GM18909 (cell line): ENCODE measurements around the gene GRIA4.
"Not testable (repeated sequence)": the region's sequence is repeated elsewhere in the genome, so short reads cannot be mapped to it uniquely, and the experiment has no call there.

ENCODE experiments used
- ATAC-seq: cut with Tn5 transposase; IDR thresholded peaks from one replicate; pipeline ENCODE4 v1.9.1; 2021; ENCODE audit warnings: mild to moderate bottlenecking; ENCODE audit not compliant: unreplicated experiment, poor library complexity

Gene GRIA4

DNA sequence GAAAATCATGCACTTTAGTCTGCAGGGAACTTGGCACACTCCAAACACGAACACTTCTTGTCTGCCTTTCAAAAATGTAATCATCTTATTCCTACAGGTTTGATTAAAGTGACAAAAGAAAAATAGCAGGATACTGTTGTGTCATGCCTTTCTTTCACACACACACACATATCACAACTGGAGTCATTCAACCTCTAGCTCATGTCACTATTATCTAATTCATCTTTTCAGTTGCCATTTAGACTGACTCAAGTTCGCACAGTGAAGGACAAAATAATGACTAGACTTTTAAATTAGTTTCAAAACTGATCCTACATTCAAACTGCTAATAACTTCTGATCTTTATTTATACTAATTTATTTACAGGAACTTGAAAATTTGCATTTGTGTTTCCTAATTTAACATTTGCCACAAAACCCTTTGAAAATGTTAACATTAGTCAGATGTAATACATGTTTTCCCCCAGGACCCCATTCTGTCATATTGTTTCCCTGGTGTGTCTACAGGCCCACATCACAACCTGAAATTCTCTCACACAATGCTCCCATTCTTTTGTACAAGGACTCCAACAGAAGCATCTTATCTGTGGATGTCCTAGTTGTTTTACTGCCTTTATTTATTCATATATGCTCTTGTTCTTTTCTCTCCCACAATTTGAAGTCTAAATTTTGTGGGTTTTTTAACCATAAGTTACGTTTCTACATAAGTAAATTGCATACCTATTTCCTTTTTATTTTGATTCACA lies 171.1 kb downstream of the GRIA4 start:
- ATAC-seq = no peak

DNA sequence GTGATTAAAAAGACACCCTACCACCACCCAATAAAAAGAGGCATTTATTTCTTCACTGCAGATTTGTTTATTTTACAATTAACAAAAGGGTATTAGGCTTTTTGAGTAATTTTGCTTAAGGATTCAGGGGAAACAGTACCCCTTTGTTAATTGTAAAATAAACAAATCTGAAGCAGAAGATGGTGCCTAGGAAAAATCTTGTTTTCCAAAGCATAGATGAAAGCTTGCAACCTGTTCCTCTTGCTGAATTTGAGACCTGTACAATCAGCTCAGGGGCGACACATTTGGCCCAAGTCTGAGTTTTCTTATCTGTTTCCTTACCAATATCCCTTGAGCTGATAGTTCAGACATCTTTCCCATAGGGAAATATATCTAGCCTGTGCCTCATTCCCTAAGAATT lies 171.9 kb downstream of the GRIA4 start:
- no peak for ATAC-seq

DNA sequence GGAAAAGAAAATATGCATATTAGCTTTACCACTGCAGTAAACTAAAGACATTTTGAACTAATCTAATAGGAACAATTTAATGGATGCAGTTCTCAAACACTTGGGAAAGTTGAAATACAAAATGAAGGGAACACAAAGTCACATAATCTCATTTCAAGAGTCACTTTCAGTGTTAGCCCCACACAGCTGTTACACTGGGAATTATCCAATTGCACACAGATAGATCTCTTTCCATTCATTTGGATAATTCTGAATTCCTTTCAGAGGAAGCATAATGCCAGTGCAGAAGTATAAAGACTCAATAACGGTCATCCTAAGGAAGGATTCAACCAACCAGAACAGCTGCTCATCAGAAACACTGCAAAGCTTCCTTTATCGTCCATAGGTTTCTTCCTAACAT lies 173.3 kb downstream of the GRIA4 start:
- ATAC-seq = no peak

GRCh38 chr11:105785850-105786249 lies 176.0 kb downstream of the GRIA4 start:
- ATAC-seq = not testable (repeated sequence)

DNA sequence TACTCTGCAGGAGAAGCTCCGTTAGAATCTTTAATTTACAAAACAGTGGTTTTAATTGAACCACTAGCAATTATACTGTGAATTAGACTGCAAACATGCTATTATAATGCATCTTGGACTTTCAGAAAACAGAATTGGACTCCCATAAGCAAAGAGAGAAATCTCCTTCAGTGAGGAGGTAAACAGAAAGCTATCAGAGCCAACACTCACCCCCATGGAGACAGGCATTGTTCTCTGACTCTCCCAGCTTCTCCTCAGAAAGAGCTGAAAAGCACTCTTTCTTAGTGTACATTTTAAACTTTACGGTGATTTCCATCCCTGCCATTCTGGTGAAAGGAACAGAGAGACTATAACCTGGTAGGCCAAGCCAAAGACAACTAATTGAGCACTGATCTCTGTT lies 176.9 kb downstream of the GRIA4 start:
- ATAC-seq = no peak

DNA sequence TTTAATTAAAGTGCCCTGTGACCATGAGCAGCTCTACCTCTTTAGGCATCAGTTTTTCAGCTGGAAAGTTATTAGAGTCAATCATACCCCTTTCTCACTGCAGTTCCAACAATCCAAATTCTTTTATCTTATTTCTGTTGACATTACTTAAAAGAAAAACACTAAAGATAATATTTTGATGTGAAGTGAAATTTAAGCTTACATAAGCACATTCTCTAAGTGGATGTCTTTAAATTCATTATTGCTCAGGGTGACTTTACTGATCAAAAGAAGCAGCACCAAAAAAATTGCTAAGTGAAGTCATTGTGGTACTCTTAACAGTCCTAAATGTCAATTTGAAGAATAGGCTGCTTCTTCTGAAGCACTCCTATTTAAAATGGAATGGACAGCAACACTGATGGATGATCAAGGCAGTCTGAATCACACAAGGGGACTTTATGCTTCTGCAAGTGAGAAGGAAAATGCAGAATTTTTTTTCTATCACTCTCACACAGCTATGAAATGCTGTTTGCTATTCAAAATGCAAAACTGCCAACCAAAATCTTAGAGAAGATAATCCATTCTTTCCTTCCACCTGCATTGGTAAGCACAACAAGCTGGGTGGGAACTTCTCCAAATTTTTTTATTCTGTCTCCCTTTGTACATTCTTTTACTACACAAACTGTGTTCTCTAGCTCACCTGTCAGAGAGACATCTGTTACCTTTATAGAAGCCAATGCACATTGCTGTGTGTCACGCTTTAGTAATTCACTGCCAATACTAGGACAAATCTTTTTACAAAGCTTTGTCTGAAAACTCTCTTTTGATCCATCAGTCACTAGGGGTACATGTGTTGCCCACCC lies 179.9 kb downstream of the GRIA4 start:
- ATAC-seq = no peak

DNA sequence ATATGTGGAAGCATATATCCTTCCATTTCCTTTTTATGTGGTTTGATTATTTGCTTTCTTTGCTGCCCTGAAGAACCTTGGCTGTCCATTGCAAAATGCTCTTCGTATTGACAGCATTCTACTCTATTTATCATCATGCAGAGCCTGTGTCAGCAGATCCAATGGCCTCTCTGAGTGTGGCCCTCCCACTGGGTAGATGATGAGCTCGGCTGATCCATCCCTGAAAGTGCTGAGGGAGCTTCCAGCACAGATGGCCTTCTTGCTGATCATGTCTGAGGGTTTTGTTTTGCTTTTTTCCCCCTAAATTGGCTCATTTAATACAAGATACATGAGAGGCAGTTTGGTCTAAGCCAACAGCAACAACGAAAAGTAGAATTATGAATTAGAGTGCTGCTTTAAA lies 181.0 kb downstream of the GRIA4 start:
- ATAC-seq = no peak

DNA sequence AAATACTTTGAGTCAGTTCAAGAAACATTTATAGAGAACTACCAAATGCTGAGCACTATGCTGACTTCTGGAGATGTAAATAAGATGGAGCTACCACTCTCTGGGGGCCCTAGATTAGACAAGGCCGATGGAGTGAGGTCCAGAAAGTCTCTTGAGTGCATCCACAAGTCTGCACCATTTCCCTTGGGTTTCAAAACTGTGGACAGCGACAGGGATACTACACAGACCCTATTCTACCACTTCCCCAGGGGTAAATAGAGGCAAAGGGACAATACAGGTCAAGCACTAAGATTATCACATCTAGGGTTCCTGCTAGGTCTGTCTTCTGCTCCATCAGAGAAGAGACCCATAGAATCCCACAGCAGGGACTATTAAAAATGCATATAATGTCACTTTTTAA lies 183.2 kb downstream of the GRIA4 start:
- no peak for ATAC-seq

GRCh38 chr11:105799263-105799662 lies 189.4 kb downstream of the GRIA4 start:
- ATAC-seq = no peak

DNA sequence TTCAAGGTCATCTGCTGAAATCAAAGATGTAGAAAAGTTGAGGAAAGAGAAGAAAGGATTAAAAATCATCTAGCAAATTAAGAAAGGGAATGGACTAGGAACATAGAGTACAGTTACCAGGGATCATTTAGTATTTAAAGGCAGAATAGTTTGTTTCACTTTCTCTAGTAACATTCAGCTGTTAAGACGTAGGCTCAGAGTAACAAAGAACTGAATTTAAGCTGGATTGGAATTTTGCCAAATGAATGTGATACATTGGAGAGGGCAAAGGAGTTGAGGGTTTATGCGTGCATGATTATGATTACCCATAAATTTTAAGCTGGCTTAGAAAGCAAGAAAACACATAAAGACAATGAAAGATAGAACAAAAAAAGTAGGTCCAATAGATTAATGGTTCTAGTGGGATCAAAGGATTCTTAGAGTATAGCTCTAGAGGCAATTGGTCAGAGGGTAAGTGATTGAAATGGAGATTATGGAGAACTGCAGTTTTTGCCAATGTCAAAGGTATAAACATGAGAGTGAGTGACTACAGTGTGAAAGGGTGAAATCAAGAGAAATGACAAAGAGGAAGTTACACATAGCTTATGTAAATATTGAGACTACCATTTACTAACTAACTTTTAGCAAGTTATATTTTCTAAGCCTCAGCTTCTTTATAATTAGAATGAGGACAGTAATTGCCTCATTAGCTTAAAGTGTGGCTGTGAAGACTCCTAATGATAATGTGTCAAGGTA lies 190.0 kb downstream of the GRIA4 start:
- no peak for ATAC-seq

GRCh38 chr11:105802390-105802789 lies 192.5 kb downstream of the GRIA4 start:
- ATAC-seq = no peak

- no peak for ATAC-seq
Observed at GRCh38 chr11:105811242-105811641, 201.4 kb downstream of the GRIA4 start.

DNA sequence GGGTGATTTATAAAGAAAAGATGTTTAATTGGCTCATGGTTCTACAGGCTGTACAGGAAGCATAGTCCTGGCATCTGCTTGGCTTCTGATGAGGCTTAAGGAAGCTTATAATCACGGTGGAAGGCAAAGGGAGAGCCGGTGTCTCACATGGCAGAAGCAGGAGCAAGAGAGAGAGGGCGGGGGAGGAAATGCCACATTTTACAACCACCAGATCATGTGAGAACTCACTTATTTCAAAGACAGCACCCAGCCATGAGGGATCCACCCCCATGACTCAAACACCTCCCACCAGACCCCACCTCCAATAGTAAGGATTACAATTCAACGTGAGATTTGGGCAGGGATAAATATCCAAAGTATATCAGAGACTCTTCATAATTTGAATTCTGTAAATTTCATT lies 211.5 kb downstream of the GRIA4 start:
- ATAC-seq = no peak

- ATAC-seq = no peak
Observed at GRCh38 chr11:105821781-105822180, 211.9 kb downstream of the GRIA4 start.

DNA sequence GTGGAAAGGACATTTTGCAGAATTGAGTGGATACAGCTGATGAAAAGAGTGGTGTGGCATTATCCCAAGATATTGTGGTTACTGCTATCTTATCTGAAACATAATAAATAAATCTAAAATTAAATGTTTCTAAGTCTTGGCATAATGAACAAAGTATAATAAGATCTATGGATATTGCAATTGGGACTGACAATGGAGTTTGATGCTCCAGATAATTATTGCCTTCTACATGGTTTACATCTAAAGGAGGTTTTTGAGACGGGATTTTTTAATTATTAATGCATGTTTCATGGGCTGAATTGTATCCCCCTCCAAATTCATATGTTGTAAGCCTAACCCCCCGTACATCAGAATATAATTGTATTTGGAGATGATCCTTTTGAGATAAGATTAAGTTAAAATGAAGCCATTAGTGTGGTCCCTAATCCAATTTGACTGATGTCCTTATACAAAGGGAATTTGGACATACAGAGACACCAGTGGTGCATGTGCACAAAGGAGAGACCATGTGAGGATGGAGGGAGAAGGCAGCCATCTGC lies 213.7 kb downstream of the GRIA4 start:
- no peak for ATAC-seq

GRCh38 chr11:105824457-105825013 lies 214.7 kb downstream of the GRIA4 start:
- no peak for ATAC-seq

DNA sequence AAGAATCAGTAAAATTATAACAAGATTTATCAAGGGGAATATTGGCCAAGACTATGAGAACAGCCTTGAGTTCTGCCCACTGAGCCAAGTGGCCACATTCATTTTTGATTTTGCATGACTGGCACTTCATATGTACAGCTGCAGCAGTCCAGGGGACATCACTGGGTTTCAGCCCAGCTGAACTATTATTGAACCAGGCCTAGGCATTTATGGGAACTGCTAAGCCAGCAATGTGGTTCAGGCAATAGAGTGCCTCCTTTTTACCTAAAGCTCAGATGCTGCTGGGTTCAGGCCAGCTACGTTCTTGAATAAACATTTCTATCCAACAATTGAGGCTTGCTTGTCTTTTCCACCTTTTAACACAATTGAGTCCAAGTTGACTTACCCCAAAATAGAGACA lies 215.3 kb downstream of the GRIA4 start:
- no peak for ATAC-seq

GRCh38 chr11:105827906-105828305 lies 218.0 kb downstream of the GRIA4 start:
- ATAC-seq = no peak

DNA sequence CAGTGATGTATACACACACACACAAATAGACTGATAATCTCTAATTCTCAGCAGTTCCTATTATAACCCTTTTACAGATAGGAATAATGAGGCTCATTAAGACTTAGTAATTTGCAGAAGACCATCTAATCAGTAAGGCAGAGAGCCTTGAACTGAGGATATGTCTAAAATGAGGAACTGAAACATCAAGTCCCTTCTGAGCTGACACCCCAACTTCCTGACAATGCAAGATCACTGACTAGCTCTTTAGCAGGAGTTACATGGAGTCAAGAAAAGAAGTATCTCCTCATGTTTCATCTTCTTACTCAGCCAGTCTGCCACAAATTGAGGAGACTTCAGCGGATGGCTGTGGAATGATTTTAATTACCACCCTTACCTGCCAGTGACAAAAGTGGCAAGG lies 219.2 kb downstream of the GRIA4 start:
- peak; percentile 99 for ATAC-seq

DNA sequence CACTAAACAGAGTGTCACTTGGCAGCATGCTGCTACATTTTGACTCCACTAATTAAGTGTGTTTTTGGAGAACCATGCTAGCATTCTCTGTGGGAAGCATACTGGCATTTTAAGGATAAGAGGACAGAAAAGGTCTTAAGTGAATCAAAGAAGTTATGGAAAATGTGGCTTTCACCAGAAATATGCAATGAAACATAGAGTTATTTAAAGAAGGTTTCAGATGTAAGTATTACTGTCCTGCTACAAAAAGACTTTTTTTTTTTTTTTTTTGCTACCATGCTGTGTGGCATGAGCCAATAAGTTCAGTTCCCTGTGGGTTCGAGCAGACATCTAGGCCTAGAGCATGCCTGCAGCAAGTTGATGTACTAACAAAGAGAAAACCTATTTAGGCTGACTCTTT lies 224.6 kb downstream of the GRIA4 start:
- ATAC-seq = no peak
